Calu3 (cell line): Measurements from ENCODE around the gene PDILT. TPM values are rescaled to one million over a fixed set of nuclear protein-coding genes. Genes with fewer than 3 reads are reported as not detected.

Experiments
- BruUV-seq: library from RNA; stranded (reverse); fragments of 400-500 nt; replicated peaks from 2 replicates; lab custom pipeline; 2021; lab: Mats Ljungman, UMichigan
- CTCF ChIA-PET: fragments of 300-600 bp; sonication (Branson Sonifier 250); formaldehyde crosslinking; loops from one replicate; lab custom pipeline; 2022; ENCODE audit warnings: antibody characterized with exemption; lab: Charles Lee
- DNase-seq: peaks from one replicate; pipeline ENCODE4 v3.0.0; 2022
- H3K27ac Mint-ChIP-seq: one replicate; pipeline ENCODE4 v1.8.0; 2022; ENCODE audit warnings: mixed read lengths; ENCODE audit not compliant: unreplicated experiment
- H3K27me3 Mint-ChIP-seq: one replicate; pipeline ENCODE4 v1.8.0; 2022; ENCODE audit warnings: mixed read lengths; ENCODE audit not compliant: unreplicated experiment
- H3K36me3 Mint-ChIP-seq: one replicate; pipeline ENCODE4 v1.8.0; 2022; ENCODE audit warnings: mild to moderate bottlenecking, moderate library complexity, mixed read lengths; ENCODE audit not compliant: insufficient read depth, unreplicated experiment
- H3K4me1 Mint-ChIP-seq: one replicate; pipeline ENCODE4 v1.8.0; 2022; ENCODE audit warnings: mild to moderate bottlenecking, low read depth, mixed read lengths; ENCODE audit not compliant: unreplicated experiment
- H3K4me3 Mint-ChIP-seq: one replicate; pipeline ENCODE4 v1.8.0; 2022; ENCODE audit warnings: mild to moderate bottlenecking, low read depth, moderate library complexity, mixed read lengths; ENCODE audit not compliant: unreplicated experiment
- H3K9me3 Mint-ChIP-seq: one replicate; pipeline ENCODE4 v1.8.0; 2022; ENCODE audit warnings: low read depth, mixed read lengths; ENCODE audit not compliant: unreplicated experiment
- intact Hi-C: fragments of 100-400 bp; cut with micrococcal nuclease; formaldehyde crosslinking; loops from one replicate; pipeline ENCODE4 v1.10.0; 2022; ENCODE audit not compliant: unreplicated experiment
- total RNA-seq: library from RNA; stranded (reverse); gene quantifications from 2 replicates; pipeline ENCODE4 v1.2.3, GENCODE V29; 2022
- TF ChIP-seq, protein P1 (sequence below): fragments of 200-600 bp; IDR thresholded peaks from one replicate; pipeline ENCODE4 v1.8.0; 2022; ENCODE audit warnings: antibody characterized with exemption; ENCODE audit not compliant: unreplicated experiment

PDILT gene
- total RNA-seq, 1 experiment from 2014 or later = not detected

DNA sequence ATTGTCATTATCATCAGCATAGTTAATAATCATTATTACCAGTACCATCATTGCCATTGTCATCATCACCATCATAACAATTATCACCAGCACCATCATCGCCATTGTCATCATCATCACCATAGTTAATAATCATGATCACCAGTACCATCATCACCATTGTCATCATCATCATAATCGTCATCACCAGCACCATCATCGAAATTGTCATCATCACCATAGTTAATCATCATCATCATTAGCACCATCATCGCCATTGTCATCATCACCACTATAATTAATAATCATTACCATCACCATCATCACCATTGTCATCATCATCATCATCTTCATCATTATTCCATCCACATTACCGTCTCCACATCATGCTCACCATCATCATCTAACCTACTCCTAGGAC, 13.5 kb downstream of the PDILT start:
- BruUV-seq = no TSS peak
- peaks cover 33% of the 10 kb centered on the region for H3K27me3 Mint-ChIP-seq
- H3K4me1 Mint-ChIP-seq = no peaks in the 10 kb centered on the region
- no peak for DNase-seq
- CTCF ChIA-PET = no interaction called here
- TF ChIP-seq, protein P1, sequence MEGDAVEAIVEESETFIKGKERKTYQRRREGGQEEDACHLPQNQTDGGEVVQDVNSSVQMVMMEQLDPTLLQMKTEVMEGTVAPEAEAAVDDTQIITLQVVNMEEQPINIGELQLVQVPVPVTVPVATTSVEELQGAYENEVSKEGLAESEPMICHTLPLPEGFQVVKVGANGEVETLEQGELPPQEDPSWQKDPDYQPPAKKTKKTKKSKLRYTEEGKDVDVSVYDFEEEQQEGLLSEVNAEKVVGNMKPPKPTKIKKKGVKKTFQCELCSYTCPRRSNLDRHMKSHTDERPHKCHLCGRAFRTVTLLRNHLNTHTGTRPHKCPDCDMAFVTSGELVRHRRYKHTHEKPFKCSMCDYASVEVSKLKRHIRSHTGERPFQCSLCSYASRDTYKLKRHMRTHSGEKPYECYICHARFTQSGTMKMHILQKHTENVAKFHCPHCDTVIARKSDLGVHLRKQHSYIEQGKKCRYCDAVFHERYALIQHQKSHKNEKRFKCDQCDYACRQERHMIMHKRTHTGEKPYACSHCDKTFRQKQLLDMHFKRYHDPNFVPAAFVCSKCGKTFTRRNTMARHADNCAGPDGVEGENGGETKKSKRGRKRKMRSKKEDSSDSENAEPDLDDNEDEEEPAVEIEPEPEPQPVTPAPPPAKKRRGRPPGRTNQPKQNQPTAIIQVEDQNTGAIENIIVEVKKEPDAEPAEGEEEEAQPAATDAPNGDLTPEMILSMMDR = no peak
- H3K9me3 Mint-ChIP-seq = no peaks in the 10 kb centered on the region
- no peaks in the 10 kb centered on the region for H3K36me3 Mint-ChIP-seq
- no peak overlapping the region for H3K27ac Mint-ChIP-seq
- intact Hi-C loops = no loop called here
- no peak overlapping the region for H3K4me3 Mint-ChIP-seq

DNA sequence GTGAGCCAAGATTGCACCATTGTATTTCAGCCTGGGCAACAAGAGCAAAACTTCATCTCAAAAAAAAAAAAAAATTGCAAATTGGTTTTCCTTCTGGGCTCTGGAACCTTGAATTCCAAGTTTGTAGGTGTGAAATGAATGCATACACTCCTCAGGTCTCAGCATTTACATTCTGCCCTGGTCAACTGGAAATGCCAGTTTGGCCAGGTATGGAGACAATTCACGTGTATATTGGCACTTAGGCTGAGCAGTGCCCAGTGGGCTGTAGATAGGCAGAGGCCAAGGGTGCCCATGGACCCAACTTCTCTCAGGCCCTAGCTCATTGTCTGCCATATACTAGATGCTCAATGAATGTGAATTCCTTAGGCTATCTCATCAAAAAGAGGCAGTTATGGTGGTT, 15.7 kb downstream of the PDILT start:
- Mint-ChIP-seq H3K36me3 (no peaks in the 10 kb centered on the region), H3K4me3 (no peak overlapping the region), H3K4me1 (no peaks in the 10 kb centered on the region), H3K27ac (no peak overlapping the region), H3K27me3 (peaks cover 44% of the 10 kb centered on the region), H3K9me3 (no peaks in the 10 kb centered on the region)
- intact Hi-C loops = loop anchor here (5.0 to 10.0 kb wide), 4 partner anchors 87 to 807 kb away; no protein-coding TSS in a partner anchor
- CTCF ChIA-PET = interaction anchor here (0.7 to 1.2 kb wide), 2 partner anchors 27 to 446 kb away, joined by 3 to 4 read pairs; no protein-coding TSS in a partner anchor
- no peak for DNase-seq
- no TSS peak for BruUV-seq
- TF ChIP-seq, protein P1 = no peak

DNA sequence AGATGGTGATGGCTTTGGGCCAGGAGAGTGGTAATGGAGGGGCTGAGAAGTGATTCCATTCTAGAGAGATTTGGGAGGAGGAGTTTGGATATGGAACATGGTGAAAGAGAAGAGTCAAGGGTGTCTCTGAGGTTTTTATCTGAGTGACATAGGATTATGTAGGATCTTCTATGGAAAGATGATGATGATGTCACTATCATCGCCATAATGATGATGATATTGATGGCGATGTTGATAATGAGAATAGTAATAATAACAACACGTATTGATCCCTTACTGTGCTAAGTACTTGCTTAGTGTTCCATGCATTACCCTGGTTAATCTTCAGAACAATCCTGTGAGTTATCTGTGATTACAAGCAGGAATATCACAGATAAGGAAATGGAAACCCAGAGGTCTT, 16.6 kb downstream of the PDILT start:
- Mint-ChIP-seq H3K9me3 (no peaks in the 10 kb centered on the region), H3K36me3 (no peaks in the 10 kb centered on the region), H3K27me3 (peaks cover 42% of the 10 kb centered on the region), H3K4me3 (no peak overlapping the region), H3K4me1 (no peaks in the 10 kb centered on the region), H3K27ac (no peak overlapping the region)
- BruUV-seq = no TSS peak
- intact Hi-C loops = loop anchor here (5.0 to 10.0 kb wide), 4 partner anchors 86 to 806 kb away; no protein-coding TSS in a partner anchor
- DNase-seq = no peak
- CTCF ChIA-PET = interaction anchor here (0.7 to 5.8 kb wide), 2 partner anchors 446 to 482 kb away, joined by 4 to 99 read pairs; no protein-coding TSS in a partner anchor
- TF ChIP-seq, protein P1 = no peak

DNA sequence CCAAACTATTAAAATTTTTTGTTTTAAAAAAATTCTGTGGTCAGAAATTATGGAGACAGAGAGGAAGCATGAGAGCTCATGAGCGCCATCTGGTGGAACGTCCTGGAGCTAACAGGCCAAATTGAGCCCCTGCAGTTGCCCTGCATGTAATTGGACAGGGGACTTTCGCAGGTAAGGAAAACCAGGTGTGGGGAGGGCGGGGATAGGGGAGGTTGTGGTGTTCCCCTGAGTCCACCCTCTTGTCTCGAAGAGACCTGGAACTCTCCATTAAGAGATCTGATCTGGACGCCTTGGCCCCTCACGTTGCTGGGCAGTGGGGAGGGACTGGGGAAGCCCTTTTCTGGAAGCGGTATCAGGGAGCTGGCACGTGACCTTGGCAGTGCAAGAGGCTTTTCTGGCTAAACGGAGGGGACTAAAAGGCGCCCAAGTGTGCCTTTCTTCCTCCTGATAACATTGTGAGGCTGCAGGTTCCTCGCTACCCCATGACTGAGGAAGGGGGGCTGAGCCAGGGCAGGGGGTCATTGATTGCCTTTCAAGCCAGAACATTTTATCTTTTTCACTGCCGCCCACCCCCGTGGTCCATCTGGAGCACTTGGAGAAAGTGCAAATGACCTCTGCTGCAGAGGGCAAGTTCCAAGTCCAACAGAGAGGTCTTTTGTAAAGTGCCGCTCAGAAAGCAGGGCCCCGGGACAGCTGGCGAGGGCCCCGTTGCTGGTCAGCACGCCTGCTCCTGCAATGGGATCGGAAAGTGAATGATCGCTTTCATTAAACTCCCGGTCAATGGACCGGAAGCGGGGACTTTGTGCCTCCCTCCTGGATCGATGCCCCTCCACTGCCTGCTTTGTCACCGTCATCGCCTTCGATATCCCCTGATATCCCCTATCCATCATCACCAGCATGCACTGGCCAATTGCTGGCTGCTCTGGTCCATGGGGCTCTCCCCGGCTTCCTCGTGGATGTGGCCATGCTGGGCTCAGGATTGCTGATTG, 18.4 kb downstream of the PDILT start:
- CTCF ChIA-PET = interaction anchor here (0.5 to 5.8 kb wide), 13 partner anchors 9 to 802 kb away, joined by 3 to 99 read pairs (median 4); no protein-coding TSS in a partner anchor
- Mint-ChIP-seq H3K9me3 (no peaks in the 10 kb centered on the region), H3K36me3 (no peaks in the 10 kb centered on the region), H3K27me3 (peaks cover 42% of the 10 kb centered on the region), H3K27ac (no peak overlapping the region), H3K4me3 (no peak overlapping the region), H3K4me1 (no peaks in the 10 kb centered on the region)
- no TSS peak for BruUV-seq
- TF ChIP-seq, protein P1 = peak; percentile 88
- DNase-seq = peak; percentile 78
- intact Hi-C loops = loop anchor here (5.0 to 10.0 kb wide), 4 partner anchors 84 to 804 kb away; no protein-coding TSS in a partner anchor
